SJCRH30 (cell line): ENCODE measurements around the gene TEX11. TPM values are rescaled to one million over a fixed set of nuclear protein-coding genes. Genes with fewer than 3 reads are reported as not detected.
"Not testable (repeated sequence)": the region's sequence is repeated elsewhere in the genome, so short reads cannot be mapped to it uniquely, and the experiment has no call there.

Experiments
- DNase-seq, 2 experiments: peaks; one replicate each; pipeline ENCODE4 v3.0.0-alpha.2; 2015 to 2020
- H3K27ac ChIP-seq: fragments of 250-450 bp; sonication (Bioruptor Pico); 2 replicates; pipeline ENCODE4 v1.5.1; 2020; ENCODE audit warnings: mild to moderate bottlenecking, moderate library complexity
- H3K27me3 ChIP-seq: fragments of 250-450 bp; sonication (Bioruptor Pico); 2 replicates; pipeline ENCODE4 v1.5.1; 2020; ENCODE audit warnings: mild to moderate bottlenecking, moderate library complexity
- H3K36me3 ChIP-seq: fragments of 250-450 bp; sonication (Bioruptor Pico); 2 replicates; pipeline ENCODE4 v1.5.1; 2020; ENCODE audit warnings: mild to moderate bottlenecking, moderate library complexity
- H3K4me1 ChIP-seq: fragments of 250-450 bp; sonication (Bioruptor Pico); 2 replicates; pipeline ENCODE4 v1.5.1; 2020; ENCODE audit warnings: mild to moderate bottlenecking, moderate library complexity
- H3K4me3 ChIP-seq: fragments of 250-450 bp; sonication (Bioruptor Pico); 2 replicates; pipeline ENCODE4 v1.5.1; 2020; ENCODE audit warnings: mild to moderate bottlenecking, moderate library complexity
- H3K9me3 ChIP-seq: fragments of 250-450 bp; sonication (Bioruptor Pico); replicated peaks from 2 replicates; pipeline ENCODE4 v1.5.1; 2020; ENCODE audit warnings: mild to moderate bottlenecking, moderate library complexity
- total RNA-seq: library from RNA; depleted of rRNA; stranded (reverse); fragments of >200 nt; shearing (Covaris generic); gene quantifications from 2 replicates; pipeline ENCODE4 v1.2.3, GENCODE V29; 2014; rRNA removed

Gene TEX11
- total RNA-seq, result 0.08 and 0.23 TPM in 2 replicates

GRCh38 chrX:70908541-70908940 is at the start of gene TEX11:
TEX11 (minus strand) TSS chrX:70908711; CDS start chrX:70907789, 922 bp downstream.
- H3K27ac ChIP-seq, result no peak within 1 kb of the TSS
- no peaks in the 10 kb centered on the region for H3K36me3 ChIP-seq
- no peak for DNase-seq
- no peaks in the 10 kb centered on the region for H3K27me3 ChIP-seq
- H3K4me1 ChIP-seq, result no peaks in the 10 kb centered on the region
- H3K4me3 ChIP-seq, result no peak within 1 kb of the TSS
- no peaks in the 10 kb centered on the region for H3K9me3 ChIP-seq

GRCh38 chrX:70954871-70955270 is 46.4 kb upstream of the TEX11 start:
- no peaks in the 10 kb centered on the region for H3K4me1 ChIP-seq
- no peak overlapping the region for H3K4me3 ChIP-seq
- H3K9me3 ChIP-seq, result no peaks in the 10 kb centered on the region
- no peaks in the 10 kb centered on the region for H3K36me3 ChIP-seq
- H3K27ac ChIP-seq, result no peak overlapping the region
- H3K27me3 ChIP-seq, result no peaks in the 10 kb centered on the region
- no peak for DNase-seq

GRCh38 chrX:70924294-70924911 is 15.9 kb upstream of the TEX11 start:
- Histone ChIP-seq H3K36me3 (no peaks in the 10 kb centered on the region), H3K27me3 (no peaks in the 10 kb centered on the region), H3K4me3 (no peak overlapping the region), H3K27ac (no peak overlapping the region), H3K9me3 (no peaks in the 10 kb centered on the region), H3K4me1 (no peaks in the 10 kb centered on the region)
- DNase-seq, result no peak

GRCh38 chrX:70922774-70923473 is 14.4 kb upstream of the TEX11 start:
- no peak for DNase-seq

GRCh38 chrX:70921709-70922352 is 13.3 kb upstream of the TEX11 start:
- DNase-seq, result no peak
- H3K36me3 ChIP-seq, result no peaks in the 10 kb centered on the region
- H3K4me1 ChIP-seq, result no peaks in the 10 kb centered on the region
- no peaks in the 10 kb centered on the region for H3K9me3 ChIP-seq
- H3K4me3 ChIP-seq, result no peak overlapping the region
- no peak overlapping the region for H3K27ac ChIP-seq
- no peaks in the 10 kb centered on the region for H3K27me3 ChIP-seq

More at GRCh38 chrX:70922774-70923473, 14.4 kb upstream of the TEX11 start:
- Histone ChIP-seq H3K4me1 (no peaks in the 10 kb centered on the region), H3K9me3 (no peaks in the 10 kb centered on the region), H3K4me3 (no peak overlapping the region), H3K27ac (no peak overlapping the region), H3K36me3 (no peaks in the 10 kb centered on the region), H3K27me3 (no peaks in the 10 kb centered on the region)

GRCh38 chrX:70916754-70917153 is 8.2 kb upstream of the TEX11 start:
- Histone ChIP-seq H3K9me3 (no peaks in the 10 kb centered on the region), H3K4me1 (no peaks in the 10 kb centered on the region), H3K4me3 (no peak overlapping the region), H3K27me3 (no peaks in the 10 kb centered on the region), H3K36me3 (no peaks in the 10 kb centered on the region), H3K27ac (no peak overlapping the region)
- DNase-seq, result no peak

GRCh38 chrX:70907900-70908299 is 611 bp downstream of the TEX11 start:
- no peak for DNase-seq
- no peak overlapping the region for H3K27ac ChIP-seq
- no peak overlapping the region for H3K4me3 ChIP-seq

GRCh38 chrX:70901465-70901864 is 7.0 kb downstream of the TEX11 start:
- H3K4me3 ChIP-seq, result no peak overlapping the region
- no peak overlapping the region for H3K27ac ChIP-seq
- H3K36me3 ChIP-seq, result no peaks in the 10 kb centered on the region
- no peaks in the 10 kb centered on the region for H3K4me1 ChIP-seq
- H3K9me3 ChIP-seq, result no peaks in the 10 kb centered on the region
- no peak for DNase-seq
- no peaks in the 10 kb centered on the region for H3K27me3 ChIP-seq

More at GRCh38 chrX:70907900-70908299, 611 bp downstream of the TEX11 start:
- H3K4me1 ChIP-seq, result no peaks in the 10 kb centered on the region
- H3K27me3 ChIP-seq, result no peaks in the 10 kb centered on the region
- H3K9me3 ChIP-seq, result no peaks in the 10 kb centered on the region
- no peaks in the 10 kb centered on the region for H3K36me3 ChIP-seq

- not testable (repeated sequence) for H3K27ac ChIP-seq, H3K36me3 ChIP-seq, H3K4me3 ChIP-seq, H3K27me3 ChIP-seq, H3K9me3 ChIP-seq, H3K4me1 ChIP-seq, DNase-seq
Observed at GRCh38 chrX:70890441-70890840, 18.1 kb downstream of the TEX11 start.

- Histone ChIP-seq H3K4me3 (no peak overlapping the region), H3K27me3 (no peaks in the 10 kb centered on the region), H3K9me3 (no peaks in the 10 kb centered on the region), H3K27ac (no peak overlapping the region), H3K36me3 (no peaks in the 10 kb centered on the region), H3K4me1 (no peaks in the 10 kb centered on the region)
- no peak for DNase-seq
Observed at GRCh38 chrX:70878902-70879301, 29.6 kb downstream of the TEX11 start.

- no peak for DNase-seq
- no peaks in the 10 kb centered on the region for H3K27me3 ChIP-seq
- H3K36me3 ChIP-seq, result no peaks in the 10 kb centered on the region
- H3K4me1 ChIP-seq, result peaks cover 8% of the 10 kb centered on the region
- H3K9me3 ChIP-seq, result no peaks in the 10 kb centered on the region
- no peak overlapping the region for H3K27ac ChIP-seq
- no peak overlapping the region for H3K4me3 ChIP-seq
Observed at GRCh38 chrX:70852294-70852693, 56.2 kb downstream of the TEX11 start.

GRCh38 chrX:70844081-70844480 is 64.4 kb downstream of the TEX11 start:
- not testable (repeated sequence) for DNase-seq, H3K27ac ChIP-seq, H3K4me1 ChIP-seq, H3K27me3 ChIP-seq, H3K4me3 ChIP-seq, H3K9me3 ChIP-seq, H3K36me3 ChIP-seq

GRCh38 chrX:70843620-70844019 is 64.9 kb downstream of the TEX11 start:
- not testable (repeated sequence) for H3K4me3 ChIP-seq, H3K27me3 ChIP-seq, H3K36me3 ChIP-seq, H3K27ac ChIP-seq, H3K4me1 ChIP-seq, DNase-seq, H3K9me3 ChIP-seq

- H3K27ac ChIP-seq, result no peak overlapping the region
- H3K4me1 ChIP-seq, result no peaks in the 10 kb centered on the region
- no peaks in the 10 kb centered on the region for H3K36me3 ChIP-seq
- no peaks in the 10 kb centered on the region for H3K9me3 ChIP-seq
- no peak overlapping the region for H3K4me3 ChIP-seq
- DNase-seq, result no peak
- no peaks in the 10 kb centered on the region for H3K27me3 ChIP-seq
Observed at GRCh38 chrX:70834589-70834988, 73.9 kb downstream of the TEX11 start.

- Histone ChIP-seq H3K27me3 (no peaks in the 10 kb centered on the region), H3K4me1 (peaks cover 6% of the 10 kb centered on the region), H3K9me3 (no peaks in the 10 kb centered on the region), H3K36me3 (no peaks in the 10 kb centered on the region), H3K27ac (peak overlapping the region; percentile 62), H3K4me3 (0 out of 2 replicates have a peak overlapping the region, but pooled peaks have one; percentile 5)
- peak; percentile 87 to 93 for DNase-seq
Observed at GRCh38 chrX:70826715-70827114, 81.8 kb downstream of the TEX11 start.
